Hepatic stellate cell (primary cell): ENCODE results near the gene PRSS50.
"Not testable (repeated sequence)": the region's sequence is repeated elsewhere in the genome, so short reads cannot be mapped to it uniquely, and the experiment has no call there.

Experiments
- DNase-seq: peaks from one replicate; pipeline ENCODE4 v3.0.0; 2011; ENCODE audit warnings: low spot score

Gene PRSS50

GRCh38 chr3:46717447-46718231 lies at the start of gene PRSS50:
Gene PRSS50, minus strand, starts transcription at chr3:46717869. Its CDS starts 45 bp downstream, at chr3:46717824.
- DNase-seq, result no peak

- no peak for DNase-seq
Observed at GRCh38 chr3:46764206-46764605, 46.5 kb upstream of the PRSS50 start.

- no peak for DNase-seq
Observed at GRCh38 chr3:46763178-46763577, 45.5 kb upstream of the PRSS50 start.

GRCh38 chr3:46759239-46760167 lies 41.8 kb upstream of the PRSS50 start:
- DNase-seq, result no peak

- DNase-seq, result no peak
Observed at GRCh38 chr3:46756642-46757041, 39.0 kb upstream of the PRSS50 start.

GRCh38 chr3:46755646-46756045 lies 38.0 kb upstream of the PRSS50 start:
- DNase-seq, result no peak

- DNase-seq, result not testable (repeated sequence)
Observed at GRCh38 chr3:46753127-46753526, 35.5 kb upstream of the PRSS50 start.

GRCh38 chr3:46750555-46751038 lies 32.9 kb upstream of the PRSS50 start:
- no peak for DNase-seq

- no peak for DNase-seq
Observed at GRCh38 chr3:46749129-46749528, 31.5 kb upstream of the PRSS50 start.

- no peak for DNase-seq
Observed at GRCh38 chr3:46748170-46748569, 30.5 kb upstream of the PRSS50 start.

GRCh38 chr3:46746711-46747110 lies 29.0 kb upstream of the PRSS50 start:
- DNase-seq, result no peak

- DNase-seq, result no peak
Observed at GRCh38 chr3:46742992-46743585, 25.4 kb upstream of the PRSS50 start.

GRCh38 chr3:46739565-46739964 lies 21.9 kb upstream of the PRSS50 start:
- not testable (repeated sequence) for DNase-seq

- no peak for DNase-seq
Observed at GRCh38 chr3:46737329-46737731, 19.7 kb upstream of the PRSS50 start.

- no peak for DNase-seq
Observed at GRCh38 chr3:46736006-46736872, 18.6 kb upstream of the PRSS50 start.

GRCh38 chr3:46734773-46735172 lies 17.1 kb upstream of the PRSS50 start:
- DNase-seq, result no peak

- DNase-seq, result no peak
Observed at GRCh38 chr3:46733026-46733800, 15.5 kb upstream of the PRSS50 start.

- DNase-seq, result no peak
Observed at GRCh38 chr3:46731795-46732194, 14.1 kb upstream of the PRSS50 start.

GRCh38 chr3:46730819-46731218 lies 13.2 kb upstream of the PRSS50 start:
- no peak for DNase-seq

GRCh38 chr3:46729038-46729437 lies 11.4 kb upstream of the PRSS50 start:
- no peak for DNase-seq
